Sigmoid colon (tissue), 7 donors: ENCODE results near the gene MAPK12. TPM values are rescaled to one million over a fixed set of nuclear protein-coding genes. Genes with fewer than 3 reads are reported as not detected.

Experiments
- DNase-seq: peaks from one replicate; pipeline ENCODE4 v3.0.0-alpha.2; 2019
- H3K27ac ChIP-seq, 4 donors: fragments of 200-600 bp; sonication (generic); one replicate each; pipeline ENCODE4 v1.5.1; 2016 to 2019; ENCODE audit warnings: mild to moderate bottlenecking in 1 of 4
- H3K27me3 ChIP-seq, 3 donors: fragments of 200-600 bp; sonication (generic); one replicate each; pipeline ENCODE4 v1.5.1; 2019; ENCODE audit warnings: mild to moderate bottlenecking in 1 of 3
- H3K36me3 ChIP-seq, 4 donors: fragments of 200-600 bp; sonication (generic); one replicate each; pipeline ENCODE4 v1.5.1; 2016 to 2019
- H3K4me1 ChIP-seq, 4 donors: fragments of 200-600 bp; sonication (generic); one replicate each; pipeline ENCODE4 v1.5.1; 2017 to 2019
- H3K4me3 ChIP-seq, 4 donors: fragments of 200-600 bp; sonication (generic); one replicate each; pipeline ENCODE4 v1.5.1; 2017 to 2019; ENCODE audit warnings: mild to moderate bottlenecking in 2 of 4, moderate library complexity in 1 of 4
- H3K9me3 ChIP-seq, 4 donors: fragments of 200-600 bp in 3 of 4; sonication (generic) in 3 of 4; one replicate each; pipeline versions ENCODE4 v1.5.1 to v1.6.1; 2013 to 2019
- CTCF ChIP-seq, 4 experiments: fragments of 450-650 bp in 3 of 4; fragments of 200-600 bp in 1 of 4; IDR thresholded peaks; one replicate each; pipeline ENCODE4 v1.5.1; 2016 to 2019; ENCODE audit warnings: antibody characterized with exemption in 4 of 4, mild to moderate bottlenecking in 3 of 4, moderate library complexity in 2 of 4
- EP300 ChIP-seq, 4 donors: sonication (generic); formaldehyde crosslinking; IDR thresholded peaks; one replicate each; pipeline ENCODE4 v1.6.1; 2017; ENCODE audit warnings: antibody characterized with exemption in 4 of 4
- POLR2A ChIP-seq, 2 donors: fragments of 450-650 bp; IDR thresholded peaks; one replicate each; pipeline ENCODE4 v1.6.1; 2016; ENCODE audit warnings: antibody characterized with exemption in 2 of 2, mild to moderate bottlenecking in 2 of 2, moderate library complexity in 2 of 2
- POLR2AphosphoS5 ChIP-seq, 4 donors: sonication (generic); formaldehyde crosslinking; IDR thresholded peaks; one replicate each; pipeline ENCODE4 v1.6.1; 2017; ENCODE audit warnings: antibody characterized with exemption in 4 of 4
- WGBS, 2 donors: extraction: QIAGEN DNeasy Blood & Tissue Kit; methylation state at CpG; one replicate each; pipeline ENCODE4 v1.1.7; 2013; 5-methylcytosine and 5-hydroxymethylcytosine counted together
- intact Hi-C: fragments of 100-400 bp; cut with DNase I; formaldehyde crosslinking; loops from one replicate; pipeline ENCODE4 v1.15.1; 2023
- polyA plus RNA-seq, 3 donors: library from polyadenylated mRNA; stranded (reverse); fragments of 200-250 nt; gene quantifications; one replicate each; pipeline ENCODE4 v1.2.3, GENCODE V29; 2013
- total RNA-seq, 4 donors: library from RNA; depleted of rRNA; stranded (reverse); fragments of >200 nt; gene quantifications; one replicate each; pipeline ENCODE4 v1.1.0, GENCODE V29; 2016
- donor health status: healthy with polysubstance abuse.
- donor health status: Bipolar disorder and iron deficiency.
- donor health status: healthy.

The MAPK12 gene
- total and polyA plus RNA-seq, 7 donors: 0.60 to 10.0 (median 3.9) TPM

GRCh38 chr22:50285568-50286229 lies 24.2 kb upstream of the MAPK12 start:
- WGBS, 2 donors: 94 to 95% methylated on average over 33 to 34 of the region's 34 CpGs

DNA sequence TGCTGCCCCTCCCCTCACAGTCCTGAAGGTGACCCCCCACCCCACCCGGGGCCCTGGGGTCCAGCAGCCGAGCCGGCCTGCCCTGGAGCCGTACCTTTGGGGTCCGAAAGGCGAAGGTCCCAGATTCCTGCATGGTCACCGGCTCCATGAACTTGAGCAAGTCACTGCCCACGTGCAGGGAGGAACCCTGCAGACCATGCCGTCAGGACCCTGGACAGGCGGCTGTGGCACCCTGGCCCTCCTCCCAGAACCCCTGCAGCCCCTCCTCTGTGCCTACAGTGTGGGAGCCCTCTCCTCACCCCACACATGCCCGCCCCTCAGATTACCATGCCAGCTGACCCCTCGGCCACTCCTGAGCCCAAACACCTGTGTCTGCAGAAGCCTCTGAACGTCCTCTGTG lies 23.0 kb upstream of the MAPK12 start:
- H3K4me3 ChIP-seq: no peak overlapping the region
- H3K27me3 ChIP-seq: no peaks in the 10 kb centered on the region
- peaks cover 0 to 15% (median 9%) of the 10 kb centered on the region in 4 donors for H3K4me1 ChIP-seq
- H3K27ac ChIP-seq: no peak overlapping the region
- no peak for TF ChIP-seq EP300 (IDR thresholded peaks at IDR 0.05)
- no peak for TF ChIP-seq POLR2AphosphoS5 (IDR thresholded peaks at IDR 0.05)
- TF ChIP-seq CTCF (IDR thresholded peaks at IDR 0.05): no peak
- TF ChIP-seq POLR2A (IDR thresholded peaks at IDR 0.05): no peak
- no peaks in the 10 kb centered on the region for H3K9me3 ChIP-seq
- DNase-seq: no peak
- WGBS, 2 donors: 90 to 91% methylated on average over 13 of the region's 13 CpGs
- H3K36me3 ChIP-seq: peaks cover 79 to 95% (median 89%) of the 10 kb centered on the region in 4 donors
- intact Hi-C loops: no loop called here

More at GRCh38 chr22:50285568-50286229, 24.2 kb upstream of the MAPK12 start:
- TF ChIP-seq POLR2AphosphoS5 (IDR thresholded peaks at IDR 0.05) (no peak), POLR2A (IDR thresholded peaks at IDR 0.05) (no peak), EP300 (IDR thresholded peaks at IDR 0.05) (no peak), CTCF (IDR thresholded peaks at IDR 0.05) (no peak)
- Histone ChIP-seq H3K4me1 (peaks cover 0 to 15% (median 9%) of the 10 kb centered on the region in 4 donors), H3K4me3 (no peak overlapping the region), H3K27ac (no peak overlapping the region), H3K36me3 (peaks cover 77 to 93% (median 85%) of the 10 kb centered on the region in 4 donors), H3K27me3 (no peaks in the 10 kb centered on the region), H3K9me3 (no peaks in the 10 kb centered on the region)
- intact Hi-C loops: no loop called here
- no peak for DNase-seq

DNA sequence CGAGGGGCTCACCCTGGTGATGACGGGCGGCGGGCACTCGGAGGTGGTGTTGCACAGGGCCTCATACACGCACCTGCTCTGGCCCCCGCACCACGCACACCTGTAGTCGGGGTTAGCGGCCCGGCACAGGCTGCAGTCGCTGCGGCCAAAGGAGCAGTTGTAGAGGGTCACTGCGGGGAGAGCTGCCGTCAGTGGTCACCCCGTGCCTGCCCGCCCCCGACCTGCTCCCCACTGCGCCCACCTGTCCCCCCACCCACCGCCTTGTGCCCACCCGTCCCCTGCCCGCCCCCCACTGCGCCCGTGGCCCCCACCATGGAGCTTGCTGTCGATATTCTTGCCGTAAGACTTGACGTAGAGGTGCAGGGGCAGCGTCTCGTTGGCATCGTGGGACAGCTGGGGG lies 22.3 kb upstream of the MAPK12 start:
- Histone ChIP-seq H3K4me1 (peaks cover 0 to 15% (median 9%) of the 10 kb centered on the region in 4 donors), H3K9me3 (no peaks in the 10 kb centered on the region), H3K4me3 (no peak overlapping the region), H3K36me3 (peaks cover 79 to 95% (median 88%) of the 10 kb centered on the region in 4 donors), H3K27ac (no peak overlapping the region), H3K27me3 (no peaks in the 10 kb centered on the region)
- intact Hi-C loops: no loop called here
- no peak for DNase-seq
- 95% methylated on average over 30 of the region's 30 CpGs for WGBS, 2 donors
- TF ChIP-seq POLR2A (IDR thresholded peaks at IDR 0.05) (no peak), CTCF (IDR thresholded peaks at IDR 0.05) (no peak), POLR2AphosphoS5 (IDR thresholded peaks at IDR 0.05) (no peak), EP300 (IDR thresholded peaks at IDR 0.05) (no peak)

DNA sequence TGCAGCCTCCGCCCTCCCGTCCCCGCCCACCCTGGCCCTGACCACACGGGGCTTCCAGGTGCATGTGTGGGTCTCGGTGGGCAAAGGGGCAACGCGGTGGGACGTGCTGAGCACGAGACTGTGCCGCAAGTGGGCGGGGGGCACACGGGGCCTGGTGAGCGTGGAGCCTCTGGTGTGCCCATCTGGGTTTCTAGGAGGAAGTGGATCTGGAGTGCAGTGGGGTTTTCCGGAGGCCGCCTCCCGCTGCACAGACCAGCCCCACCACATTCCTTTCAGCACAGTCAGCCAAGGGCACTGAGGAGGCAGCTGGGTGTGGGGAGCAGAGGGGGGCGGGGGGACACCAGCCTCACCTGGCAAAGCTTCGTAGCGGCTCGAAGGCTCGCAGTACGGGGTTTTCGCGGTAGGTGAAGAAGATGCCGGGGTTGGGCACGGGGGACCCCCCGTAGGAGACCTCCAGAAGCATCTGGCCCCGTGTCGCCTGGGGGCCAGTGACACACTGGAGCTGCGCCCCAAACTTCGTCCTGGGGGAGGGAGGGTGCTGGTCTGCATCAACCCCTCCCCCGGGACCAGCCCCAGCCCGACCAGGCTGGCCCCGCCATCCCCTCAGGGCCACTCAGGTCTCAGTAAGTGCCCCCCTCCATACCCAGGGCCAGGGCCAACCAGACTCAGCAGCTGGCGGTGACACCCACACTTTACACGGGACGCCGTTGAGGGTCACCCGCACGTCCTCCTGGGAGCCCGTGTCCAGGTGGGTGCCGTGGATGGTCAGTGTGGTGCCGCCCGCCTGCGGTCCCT lies 21.1 kb upstream of the MAPK12 start:
- Histone ChIP-seq H3K36me3 (peaks cover 80 to 95% (median 88%) of the 10 kb centered on the region in 4 donors), H3K27ac (peak overlapping the region; percentile 11 to 59 (median 27)), H3K4me1 (peaks cover 0 to 15% (median 9%) of the 10 kb centered on the region in 4 donors), H3K9me3 (no peaks in the 10 kb centered on the region), H3K27me3 (no peaks in the 10 kb centered on the region), H3K4me3 (no peak overlapping the region)
- no peak for TF ChIP-seq POLR2AphosphoS5 (IDR thresholded peaks at IDR 0.05)
- 79 to 80% methylated on average over 45 of the region's 45 CpGs for WGBS, 2 donors
- DNase-seq: no peak
- intact Hi-C loops: no loop called here

GRCh38 chr22:50281957-50282356 lies 20.5 kb upstream of the MAPK12 start:
- Histone ChIP-seq H3K36me3 (peaks cover 76 to 95% (median 87%) of the 10 kb centered on the region in 4 donors), H3K9me3 (no peaks in the 10 kb centered on the region), H3K4me3 (no peak overlapping the region), H3K27me3 (no peaks in the 10 kb centered on the region), H3K27ac (peak overlapping the region in 3 of 4 donors; percentile 11 to 59 (median 37)), H3K4me1 (peaks cover 0 to 15% (median 9%) of the 10 kb centered on the region in 4 donors)
- no peak for DNase-seq
- TF ChIP-seq POLR2AphosphoS5 (IDR thresholded peaks at IDR 0.05) (no peak), POLR2A (IDR thresholded peaks at IDR 0.05) (no peak)
- WGBS, 2 donors: 81 to 88% methylated on average over 25 of the region's 25 CpGs
- intact Hi-C loops: no loop called here
